RWPE2 (cell line): Measurements from ENCODE around the gene APOL4.

Source experiments
- ATAC-seq: fragments of 200-7000 bp; cut with Tn5 transposase; 3 replicates; pipeline ENCODE4 v1.9.1; 2021; ENCODE audit warnings: low read depth
- DNase-seq: peaks from one replicate; pipeline ENCODE4 v3.0.0-alpha.2; 2020; ENCODE audit warnings: low spot score
- H3K27ac ChIP-seq: fragments of 450-650 bp; 2 replicates; pipeline ENCODE4 v1.5.1; 2017; ENCODE audit warnings: mild to moderate bottlenecking; ENCODE audit not compliant: poor library complexity, severe bottlenecking
- H3K27me3 ChIP-seq: fragments of 250-450 bp; sonication (Bioruptor Pico); 2 replicates; pipeline ENCODE4 v1.5.1; 2021; ENCODE audit warnings: mild to moderate bottlenecking, moderate library complexity; ENCODE audit not compliant: insufficient read depth, poor library complexity, severe bottlenecking
- H3K36me3 ChIP-seq: fragments of 250-450 bp; sonication (Bioruptor Pico); 2 replicates; pipeline ENCODE4 v1.5.1; 2020; ENCODE audit warnings: low read depth, mild to moderate bottlenecking, moderate library complexity
- H3K4me1 ChIP-seq: fragments of 250-450 bp; sonication (Bioruptor Pico); 2 replicates; pipeline ENCODE4 v1.5.1; 2021; ENCODE audit warnings: mild to moderate bottlenecking, moderate library complexity; ENCODE audit not compliant: insufficient read depth, poor library complexity, severe bottlenecking
- H3K4me3 ChIP-seq: fragments of 250-450 bp; sonication (Bioruptor Pico); 2 replicates; pipeline ENCODE4 v1.5.1; 2021; ENCODE audit warnings: mild to moderate bottlenecking, moderate library complexity; ENCODE audit not compliant: severe bottlenecking
- H3K9me3 ChIP-seq: fragments of 250-450 bp; sonication (Bioruptor Pico); 2 replicates; pipeline ENCODE4 v1.5.1; 2021; ENCODE audit warnings: mild to moderate bottlenecking, moderate library complexity; ENCODE audit not compliant: severe bottlenecking
- CTCF ChIP-seq: fragments of 450-650 bp; IDR thresholded peaks from one replicate; pipeline ENCODE4 v1.5.1; 2017; ENCODE audit warnings: mild to moderate bottlenecking, moderate library complexity; ENCODE audit not compliant: poor library complexity, severe bottlenecking

The APOL4 gene

GRCh38 chr22:36166518-36167220 lies 34.9 kb downstream of the APOL4 start:
- TF ChIP-seq CTCF, result no peak
- no peak for ATAC-seq

GRCh38 chr22:36166086-36166485 lies 35.5 kb downstream of the APOL4 start:
- Histone ChIP-seq H3K36me3 (no peaks in the 10 kb centered on the region), H3K4me1 (no peaks in the 10 kb centered on the region), H3K27ac (no peak overlapping the region), H3K9me3 (no peaks in the 10 kb centered on the region), H3K4me3 (no peak overlapping the region), H3K27me3 (no peaks in the 10 kb centered on the region)
- DNase-seq (no peak), ATAC-seq (no peak)
- no peak for TF ChIP-seq CTCF

More at GRCh38 chr22:36166518-36167220, 34.9 kb downstream of the APOL4 start:
- H3K4me3 ChIP-seq, result no peak overlapping the region
- no peaks in the 10 kb centered on the region for H3K4me1 ChIP-seq
- H3K9me3 ChIP-seq, result no peaks in the 10 kb centered on the region
- no peaks in the 10 kb centered on the region for H3K27me3 ChIP-seq
- no peak overlapping the region for H3K27ac ChIP-seq
- no peak for DNase-seq
- H3K36me3 ChIP-seq, result no peaks in the 10 kb centered on the region

- H3K27ac ChIP-seq, result no peak overlapping the region
- no peaks in the 10 kb centered on the region for H3K9me3 ChIP-seq
- ATAC-seq, result no peak
- no peak for DNase-seq
- H3K36me3 ChIP-seq, result no peaks in the 10 kb centered on the region
- no peak for TF ChIP-seq CTCF
- no peaks in the 10 kb centered on the region for H3K27me3 ChIP-seq
- H3K4me3 ChIP-seq, result no peak overlapping the region
- no peaks in the 10 kb centered on the region for H3K4me1 ChIP-seq
Observed at GRCh38 chr22:36165141-36165540, 36.5 kb downstream of the APOL4 start.

DNA sequence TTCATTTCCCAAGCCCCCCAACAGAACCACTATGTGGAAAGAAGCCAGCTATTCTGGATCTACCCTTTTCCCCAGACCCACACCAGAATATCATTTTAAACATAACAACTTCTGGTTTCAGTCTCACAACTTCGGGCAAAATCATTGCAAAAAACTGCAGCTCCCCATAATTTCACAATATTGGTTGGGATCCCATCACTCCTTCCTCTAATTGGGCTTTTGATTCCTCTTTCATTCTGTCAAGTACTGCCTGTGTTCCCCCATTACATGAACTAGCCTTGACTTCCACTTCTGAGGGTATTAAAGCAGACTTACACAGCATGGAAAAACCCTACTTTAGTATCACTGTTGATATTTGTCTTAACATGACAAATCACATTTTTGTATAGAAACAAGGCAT lies 37.0 kb downstream of the APOL4 start:
- no peak for ATAC-seq
- DNase-seq, result no peak
- no peaks in the 10 kb centered on the region for H3K9me3 ChIP-seq
- H3K4me1 ChIP-seq, result no peaks in the 10 kb centered on the region
- H3K4me3 ChIP-seq, result no peak overlapping the region
- H3K27me3 ChIP-seq, result no peaks in the 10 kb centered on the region
- no peaks in the 10 kb centered on the region for H3K36me3 ChIP-seq
- H3K27ac ChIP-seq, result no peak overlapping the region
- TF ChIP-seq CTCF, result no peak

- no peaks in the 10 kb centered on the region for H3K36me3 ChIP-seq
- no peaks in the 10 kb centered on the region for H3K4me1 ChIP-seq
- ATAC-seq, result no peak
- H3K27me3 ChIP-seq, result no peaks in the 10 kb centered on the region
- no peaks in the 10 kb centered on the region for H3K9me3 ChIP-seq
- no peak overlapping the region for H3K4me3 ChIP-seq
- no peak for TF ChIP-seq CTCF
- no peak overlapping the region for H3K27ac ChIP-seq
- no peak for DNase-seq
Observed at GRCh38 chr22:36163497-36163896, 38.1 kb downstream of the APOL4 start.
